H54 (cell line): ENCODE results near the gene FGF11.
"Not testable (repeated sequence)": the region's sequence is repeated elsewhere in the genome, so short reads cannot be mapped to it uniquely, and the experiment has no call there.

Experiments
- DNase-seq: peaks from one replicate; pipeline ENCODE4 v3.0.0; 2011; ENCODE audit warnings: low spot score, mixed read lengths; ENCODE audit not compliant: insufficient read length
- FAIRE-seq: peaks from 3 replicates; lab custom pipeline; 2011; peaks lifted over from hg19 to GRCh38; lab: Jason Lieb, UNC
- POLR2A ChIP-seq: IDR thresholded peaks from 2 replicates; pipeline ENCODE4 v1.6.1; 2011; ENCODE audit warnings: low read depth, mild to moderate bottlenecking, low read length

Gene FGF11

DNA sequence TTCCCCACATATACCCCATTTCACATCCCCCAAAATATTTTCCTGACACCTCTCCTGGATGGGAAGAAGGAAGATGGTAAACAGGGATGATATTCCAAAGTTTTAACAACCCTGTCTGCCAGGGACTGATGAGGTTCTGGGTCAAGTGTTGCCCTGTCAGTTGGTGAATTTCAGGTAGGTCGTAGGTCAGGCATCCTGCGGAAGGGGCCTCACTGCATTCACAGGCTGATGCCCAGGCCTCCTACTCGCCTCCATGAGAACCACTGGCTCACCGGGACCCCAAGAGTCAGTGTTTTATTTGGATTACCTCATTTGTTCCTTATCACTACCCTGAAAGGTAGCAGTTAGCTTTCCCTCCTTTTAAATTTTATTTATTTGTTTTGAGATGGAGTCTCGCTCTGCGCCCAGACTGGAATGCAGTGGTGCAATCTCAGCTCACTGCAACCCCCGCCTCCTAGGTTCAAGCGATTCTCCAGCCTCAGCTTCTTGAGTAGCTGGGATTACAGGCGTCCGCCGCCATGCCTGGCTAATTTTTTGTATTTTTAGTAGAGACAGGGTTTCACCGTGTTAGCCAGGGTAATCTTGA is 29.6 kb downstream of the FGF11 start:
- DNase-seq (no peak), FAIRE-seq (no peak)
- TF ChIP-seq POLR2A: no peak

DNA sequence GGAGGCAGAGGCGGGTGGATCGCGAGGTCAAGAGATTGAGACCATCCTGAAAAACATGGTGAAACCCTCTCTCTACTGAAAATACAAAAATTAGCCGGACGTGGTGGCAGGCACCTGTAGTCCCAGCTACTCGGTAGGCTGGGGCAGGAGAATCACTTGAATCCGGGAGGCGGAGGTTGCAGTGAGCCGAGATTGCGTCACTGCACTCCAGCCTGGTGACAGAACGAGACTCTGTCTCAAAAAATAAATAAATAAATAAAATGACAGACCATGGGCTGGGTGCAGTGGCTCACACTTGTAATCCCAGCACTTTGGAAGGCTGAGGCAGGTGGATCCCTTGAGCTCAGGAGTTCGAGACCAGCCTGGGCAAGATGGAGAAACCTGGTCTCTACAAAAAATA is 30.5 kb downstream of the FGF11 start:
- not testable (repeated sequence) for FAIRE-seq, DNase-seq

DNA sequence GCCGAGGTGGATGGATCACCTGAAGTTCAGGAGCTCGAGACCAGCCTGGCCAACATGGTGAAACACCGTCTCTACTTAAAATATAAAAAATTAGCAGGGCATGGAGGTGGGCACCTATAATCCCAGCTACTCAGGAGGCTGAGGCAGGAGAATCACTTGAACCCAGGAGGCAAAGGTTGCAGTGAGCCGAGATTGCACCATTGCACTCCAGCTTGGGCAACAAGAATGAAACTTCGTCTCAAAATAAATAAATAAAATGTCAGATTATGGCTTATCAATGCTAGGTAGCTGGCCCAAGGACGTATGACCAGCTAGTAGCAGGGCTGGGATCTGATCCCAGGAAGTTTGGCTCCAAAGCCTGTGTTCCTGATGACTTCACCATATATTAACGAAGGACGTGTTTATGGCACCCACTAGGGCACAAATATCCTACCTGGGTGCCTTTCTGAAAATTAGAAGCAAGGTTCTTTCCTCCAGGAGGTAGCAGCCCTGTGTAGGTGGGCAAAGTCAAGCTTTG is 31.2 kb downstream of the FGF11 start:
- DNase-seq, FAIRE-seq: not testable (repeated sequence)

DNA sequence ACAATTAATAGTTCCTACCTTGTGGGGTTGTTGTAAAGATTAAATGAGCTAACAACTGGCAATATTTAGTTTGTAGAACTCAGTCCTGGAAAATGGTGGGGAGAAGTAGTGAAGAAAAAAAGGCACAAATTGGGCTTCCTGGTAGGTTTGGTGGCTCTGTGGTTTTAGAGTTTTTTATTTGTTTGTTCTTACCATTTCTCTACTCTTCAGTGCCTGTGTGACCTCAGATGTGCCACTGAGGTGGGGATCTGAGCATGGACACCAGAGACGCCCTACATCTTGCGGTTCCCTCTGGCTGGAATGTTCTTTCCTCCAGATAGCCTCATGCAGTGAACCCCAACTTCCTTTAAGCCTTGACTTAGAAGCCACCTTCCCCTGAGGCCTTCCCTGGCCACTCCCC is 32.4 kb downstream of the FGF11 start:
- FAIRE-seq (no peak), DNase-seq (no peak)
- TF ChIP-seq POLR2A: no peak

DNA sequence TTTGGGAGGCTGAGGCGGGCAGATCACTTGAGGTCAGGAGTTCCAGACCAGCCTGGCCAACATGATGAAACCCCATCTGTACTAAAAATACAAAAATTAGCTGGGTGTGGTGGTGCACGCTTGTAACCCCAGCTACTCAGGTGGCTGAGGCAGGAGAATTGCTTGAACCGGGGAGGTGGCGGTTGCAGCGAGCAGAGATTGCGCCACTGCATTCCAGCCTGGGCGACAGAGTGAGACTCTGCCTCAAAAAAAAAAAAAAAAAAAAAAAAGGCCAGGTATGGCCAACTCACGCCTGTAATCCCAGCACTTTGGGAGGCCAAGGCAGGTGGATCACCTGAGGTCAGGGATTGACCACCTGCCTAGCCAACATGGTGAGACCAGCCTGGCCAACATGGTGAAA is 35.5 kb downstream of the FGF11 start:
- DNase-seq, FAIRE-seq: not testable (repeated sequence)

GRCh38 chr17:7475764-7476422 is 36.6 kb downstream of the FGF11 start:
- TF ChIP-seq POLR2A: no peak
- FAIRE-seq (no peak), DNase-seq (no peak)

- peak; percentile 82 for FAIRE-seq
- TF ChIP-seq POLR2A: no peak
Measured at GRCh38 chr17:7476494-7476893, 37.2 kb downstream of the FGF11 start.

GRCh38 chr17:7476951-7477350 is 37.6 kb downstream of the FGF11 start:
- DNase-seq (no peak), FAIRE-seq (no peak)
- TF ChIP-seq POLR2A: no peak

More at GRCh38 chr17:7476494-7476893, 37.2 kb downstream of the FGF11 start:
- peak; percentile 87 for DNase-seq

DNA sequence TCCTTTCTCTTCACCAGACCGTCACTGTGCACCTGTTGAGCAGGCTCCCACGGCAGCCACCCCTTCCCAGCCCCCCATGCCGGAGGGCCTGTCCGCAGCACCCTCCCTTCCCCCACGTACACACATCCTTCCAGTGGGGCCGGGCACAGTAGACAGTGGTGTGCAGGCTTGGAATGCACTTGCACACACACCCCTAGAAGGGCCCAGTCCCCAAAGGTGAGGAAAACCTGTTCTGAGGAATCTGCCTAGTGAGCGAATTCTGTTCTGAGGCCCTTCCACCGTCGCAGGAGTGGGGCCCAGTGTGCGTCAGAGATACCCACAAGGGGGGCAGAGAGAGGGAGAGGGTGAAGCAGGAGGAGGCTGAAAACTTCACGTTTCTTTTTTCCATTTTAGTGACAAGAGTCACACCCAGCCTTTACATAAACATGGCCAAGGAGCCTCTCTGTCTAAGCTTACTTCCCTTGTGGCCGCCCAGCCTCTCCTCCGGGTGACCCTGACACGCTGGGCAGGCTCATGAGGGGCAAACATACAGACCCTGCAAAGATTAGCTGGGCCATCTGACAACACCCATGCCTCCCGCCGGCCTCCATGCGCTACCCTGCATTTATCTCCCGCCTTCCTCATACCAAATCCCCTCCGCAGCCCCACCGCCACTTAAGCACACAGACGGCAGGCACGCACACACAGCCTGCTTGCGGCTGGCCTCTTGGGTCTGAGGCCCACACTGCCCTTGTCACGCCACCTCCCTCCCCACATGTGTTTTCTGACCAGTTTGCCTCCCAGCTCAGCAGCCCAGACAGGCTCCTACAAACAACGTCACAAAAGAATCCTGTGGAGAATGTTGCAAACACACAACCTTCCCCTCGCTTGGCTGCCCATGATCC is 38.3 kb downstream of the FGF11 start:
- DNase-seq (no peak), FAIRE-seq (no peak)
- TF ChIP-seq POLR2A: no peak

GRCh38 chr17:7478276-7479212 is 39.2 kb downstream of the FGF11 start:
- TF ChIP-seq POLR2A: 0 out of 2 replicates have a peak, but pooled peaks have one; percentile 19
- no peak for FAIRE-seq
- DNase-seq: peak; percentile 57

GRCh38 chr17:7479213-7480088 is 40.1 kb downstream of the FGF11 start, which contains the start of gene ZBTB4:
Gene ZBTB4 (minus strand): TSS chr17:7479631. CDS start chr17:7466801, 12,830 bp downstream.
- TF ChIP-seq POLR2A: peak; percentile 46; the same call in 1 of the 2 replicates
- FAIRE-seq (no peak), DNase-seq (no peak)

DNA sequence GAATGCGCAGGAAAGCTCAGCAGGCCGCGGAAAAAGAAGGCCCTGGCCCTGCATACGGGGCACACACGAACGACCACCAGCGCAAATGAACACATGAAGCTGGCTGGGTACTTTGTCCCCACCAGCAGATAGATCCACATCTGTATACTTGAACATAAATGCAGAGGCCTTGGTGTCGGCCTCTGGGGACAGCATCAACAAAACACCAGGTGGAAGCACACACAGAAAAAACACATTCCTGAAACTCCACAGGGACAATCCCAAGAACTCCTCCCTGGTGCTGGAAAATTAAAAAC is 40.7 kb downstream of the FGF11 start:
- DNase-seq (no peak), FAIRE-seq (no peak)
- no peak for TF ChIP-seq POLR2A

DNA sequence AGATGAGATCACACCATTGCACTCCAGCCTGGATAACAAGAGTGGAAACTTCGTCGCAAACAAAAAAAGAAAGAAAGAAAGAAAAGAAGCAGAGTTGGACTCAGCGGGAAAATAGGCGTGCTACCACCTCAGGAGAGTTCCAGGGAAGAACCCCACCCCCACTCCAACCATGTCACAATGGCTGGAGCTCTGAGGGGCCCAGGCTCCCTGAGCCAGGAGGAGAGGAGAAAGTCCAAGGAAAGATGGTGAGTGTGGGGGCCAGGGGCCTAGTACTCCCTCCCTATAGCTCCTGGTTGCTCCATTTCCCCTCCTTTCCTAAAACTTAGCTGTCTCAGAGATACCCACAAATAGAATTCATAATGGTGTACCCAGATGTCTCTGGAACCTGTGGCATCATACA is 42.0 kb downstream of the FGF11 start, which contains the start of gene SLC35G6:
Gene SLC35G6, plus strand, starts transcription at position 172 of the 400 bp plus-strand sequence. Its CDS starts 71 bp downstream, at position 243.
- not testable (repeated sequence) for FAIRE-seq

GRCh38 chr17:7481842-7482741 is 42.8 kb downstream of the FGF11 start:
- not testable (repeated sequence) for DNase-seq, FAIRE-seq

More for the DNA sequence above, 42.0 kb downstream of the FGF11 start, which contains the start of gene SLC35G6:
- DNase-seq: not testable (repeated sequence)

- not testable (repeated sequence) for FAIRE-seq, DNase-seq
Measured at GRCh38 chr17:7482742-7483088, 43.4 kb downstream of the FGF11 start.
